NCI-H748 treated with DMSO at 0.1 percent for 48 hours (cell line): Measurements from ENCODE around the gene SMARCAL1.
"Not testable (repeated sequence)": the region's sequence is repeated elsewhere in the genome, so short reads cannot be mapped to it uniquely, and the experiment has no call there.

Source experiments
- DNase-seq: peaks from one replicate; lab custom pipeline; 2025; lab: John Stamatoyannopoulos, UW

Gene SMARCAL1

GRCh38 chr2:216502381-216503158 lies 90.3 kb downstream of the SMARCAL1 start:
- no peak for DNase-seq

GRCh38 chr2:216503159-216503629 lies 90.9 kb downstream of the SMARCAL1 start:
- no peak for DNase-seq

- no peak for DNase-seq
Observed at GRCh38 chr2:216503697-216504375, 91.6 kb downstream of the SMARCAL1 start.

DNA sequence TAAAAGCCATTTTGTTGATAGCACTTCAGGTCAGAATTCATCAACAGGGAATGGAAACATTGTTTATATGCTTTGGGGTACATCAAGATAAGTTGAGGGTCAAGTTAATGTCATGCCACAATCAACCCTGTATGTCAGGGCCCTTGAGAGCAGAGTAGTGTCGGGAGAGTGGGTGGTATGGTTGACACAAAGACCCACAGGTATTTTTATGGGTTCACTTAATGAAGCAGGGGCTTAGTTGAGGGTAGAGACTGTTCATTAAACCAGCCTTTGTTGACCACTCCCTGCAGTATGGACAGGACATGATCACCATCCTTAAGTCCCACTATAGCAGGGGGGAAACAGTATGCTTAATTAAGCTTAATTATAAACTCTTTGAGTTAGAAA lies 92.1 kb downstream of the SMARCAL1 start:
- no peak for DNase-seq

DNA sequence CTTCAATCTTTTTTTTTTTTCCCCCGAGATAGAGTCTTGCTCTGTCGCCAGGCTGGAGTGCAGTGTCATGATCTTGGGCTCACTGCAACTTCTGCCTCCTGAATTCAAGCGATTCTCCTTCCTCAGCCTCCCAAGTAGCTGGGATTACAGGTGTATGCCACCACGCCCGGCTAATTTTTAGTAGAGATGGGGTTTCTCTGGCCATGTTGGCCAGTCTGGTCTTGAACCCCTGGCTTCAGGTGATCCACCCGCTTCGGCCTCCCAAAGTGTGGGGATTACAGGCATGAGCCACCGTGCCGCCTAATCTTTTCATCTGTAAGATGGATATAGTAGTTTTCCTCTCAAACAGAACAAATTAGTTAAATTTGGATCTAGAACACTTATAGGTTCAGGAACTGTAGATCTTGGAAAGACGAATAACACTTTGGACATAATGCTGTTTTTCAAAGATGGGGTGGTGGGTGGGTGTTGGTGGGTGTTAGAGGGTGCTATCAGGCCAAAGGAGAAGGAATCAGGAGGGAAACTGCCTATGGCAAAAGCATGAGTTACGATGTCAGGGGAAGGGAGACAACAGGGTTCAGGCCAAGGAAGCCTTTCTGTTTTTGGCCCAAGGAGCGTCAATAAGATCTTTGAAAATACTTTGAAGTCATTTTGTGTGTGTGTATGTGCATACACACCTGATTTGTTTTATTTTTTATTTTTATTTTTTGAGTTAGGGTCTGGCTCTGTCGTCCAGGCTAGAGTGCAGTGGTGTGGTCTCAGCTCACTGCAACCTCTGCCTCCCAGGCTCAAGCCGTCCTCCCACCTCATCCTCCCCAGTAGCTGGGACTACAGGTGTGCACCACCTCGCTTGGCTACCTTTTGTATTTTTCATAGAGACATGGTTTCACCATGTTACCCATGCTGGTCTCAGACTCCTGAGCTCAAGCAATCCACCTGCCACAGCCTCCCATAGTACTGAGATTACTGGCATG lies 93.1 kb downstream of the SMARCAL1 start:
- DNase-seq = no peak

DNA sequence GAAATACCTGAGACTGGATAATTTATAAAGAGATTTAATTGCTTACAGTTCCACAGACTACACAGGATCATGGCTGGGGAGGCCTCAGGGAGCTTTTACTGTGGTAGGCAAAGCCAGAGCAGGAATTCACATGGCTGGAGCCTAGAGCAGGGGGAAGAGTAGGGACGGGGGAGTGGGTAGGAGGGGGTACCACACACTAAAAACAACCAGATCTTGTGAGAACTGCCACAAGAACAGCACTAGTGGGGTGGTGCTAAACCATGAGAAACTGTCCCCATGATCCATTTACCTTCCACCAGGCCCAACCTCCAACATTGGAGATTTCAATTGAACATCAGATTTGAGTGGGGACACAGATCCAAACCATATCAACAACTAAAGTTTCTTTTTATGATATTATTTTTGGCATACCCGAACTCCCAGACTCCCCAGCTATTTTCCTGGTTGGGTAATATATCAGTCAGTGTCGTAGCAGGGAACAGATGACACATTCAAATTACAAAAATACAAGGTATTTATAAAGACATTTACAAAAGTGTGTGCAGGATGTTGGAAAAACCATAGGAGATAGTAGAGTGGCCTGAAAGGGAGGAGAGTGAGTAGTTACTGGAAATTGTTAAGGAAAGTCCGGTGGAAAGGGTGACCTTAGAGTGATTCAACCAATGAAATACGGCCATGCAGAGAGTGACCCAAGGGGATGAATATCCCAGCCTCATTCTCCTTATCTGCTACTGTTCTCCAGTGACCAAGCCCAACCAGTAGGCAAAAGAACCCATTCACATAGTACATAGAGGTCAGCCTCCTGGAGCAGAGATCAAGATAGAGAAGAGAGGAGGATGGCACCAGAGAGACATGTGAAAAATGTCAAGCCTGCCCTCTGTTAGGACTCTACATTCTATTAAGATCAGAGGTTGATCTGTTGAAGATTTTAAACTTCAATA lies 95.2 kb downstream of the SMARCAL1 start:
- no peak for DNase-seq

DNA sequence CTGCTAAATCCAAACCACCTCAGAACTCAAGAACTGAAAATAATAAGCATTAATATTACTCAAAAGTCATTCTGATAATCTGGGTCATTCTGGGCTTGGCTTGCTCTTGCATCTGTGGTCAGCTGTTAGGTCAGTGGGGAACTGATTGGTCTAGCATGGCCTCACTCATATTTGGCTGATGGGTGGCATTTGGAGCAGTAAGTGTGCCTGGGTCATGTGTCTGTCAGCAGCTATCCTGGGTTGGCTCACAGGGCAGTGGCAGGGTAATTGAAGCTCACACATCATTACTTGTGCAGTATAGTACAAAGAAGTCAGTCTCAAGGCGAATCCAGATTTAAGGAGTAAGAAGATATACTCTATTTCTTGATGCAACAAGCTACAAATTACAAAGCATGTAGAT lies 95.9 kb downstream of the SMARCAL1 start:
- DNase-seq = no peak

DNA sequence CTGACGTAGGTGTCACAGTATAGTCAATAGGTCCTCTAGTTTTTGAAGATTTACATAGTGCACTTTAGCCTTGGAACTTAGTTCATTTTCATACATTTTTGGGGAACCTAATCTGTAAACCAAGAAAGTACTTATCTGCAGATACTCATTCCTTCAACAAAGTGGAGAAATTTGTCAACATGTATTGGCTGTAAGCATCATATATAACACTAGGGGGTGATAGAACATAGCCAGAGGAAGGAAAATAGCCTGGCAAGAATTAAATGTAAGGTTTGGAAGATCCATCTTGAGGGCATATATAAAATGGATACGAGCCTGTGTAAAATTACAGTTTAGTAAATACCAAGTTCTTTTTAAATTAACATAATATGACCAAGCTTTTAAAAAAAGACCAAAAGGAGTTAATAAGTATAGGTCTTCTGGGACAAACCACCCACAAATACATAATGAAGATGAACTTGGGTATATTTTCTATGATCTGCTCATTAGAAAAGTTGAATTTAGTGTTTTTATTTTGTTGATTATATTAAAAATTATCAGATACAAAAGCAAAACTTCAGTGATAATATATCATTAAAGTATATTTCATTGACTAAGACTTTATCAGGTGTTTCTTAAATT lies 104.6 kb downstream of the SMARCAL1 start:
- DNase-seq = peak; percentile 76

GRCh38 chr2:216517447-216518225 lies 105.4 kb downstream of the SMARCAL1 start:
- no peak for DNase-seq

- DNase-seq = not testable (repeated sequence)
Observed at GRCh38 chr2:216518566-216519119, 106.4 kb downstream of the SMARCAL1 start.

DNA sequence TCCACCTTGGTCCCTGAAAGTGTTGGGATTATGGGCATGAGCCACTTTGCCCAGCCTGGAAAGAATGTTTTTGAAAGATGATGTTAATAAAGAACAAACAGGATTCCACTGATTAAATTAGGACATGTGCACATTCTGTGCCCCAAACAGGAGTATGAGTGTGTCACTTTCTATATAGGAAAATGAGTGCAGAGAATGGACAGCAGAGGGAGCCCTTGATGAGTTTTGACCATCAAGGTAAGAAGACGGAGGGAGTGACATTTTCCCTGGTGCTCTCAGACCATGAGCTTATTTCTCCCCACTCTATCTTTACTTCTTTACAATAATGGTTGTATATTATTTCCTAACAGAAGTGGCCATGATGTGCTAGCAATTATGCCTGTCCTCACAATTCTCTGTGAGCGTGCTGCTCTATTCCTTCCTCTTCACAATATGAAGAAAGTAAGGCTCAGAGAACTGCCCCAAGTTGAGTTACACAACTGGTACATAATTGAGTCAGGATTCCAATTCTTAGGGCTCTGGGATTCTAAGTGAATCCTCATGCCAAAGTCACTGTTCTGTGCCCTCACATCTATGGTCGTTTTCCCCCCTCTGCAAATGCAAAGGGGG lies 107.0 kb downstream of the SMARCAL1 start:
- DNase-seq = peak; percentile 70

DNA sequence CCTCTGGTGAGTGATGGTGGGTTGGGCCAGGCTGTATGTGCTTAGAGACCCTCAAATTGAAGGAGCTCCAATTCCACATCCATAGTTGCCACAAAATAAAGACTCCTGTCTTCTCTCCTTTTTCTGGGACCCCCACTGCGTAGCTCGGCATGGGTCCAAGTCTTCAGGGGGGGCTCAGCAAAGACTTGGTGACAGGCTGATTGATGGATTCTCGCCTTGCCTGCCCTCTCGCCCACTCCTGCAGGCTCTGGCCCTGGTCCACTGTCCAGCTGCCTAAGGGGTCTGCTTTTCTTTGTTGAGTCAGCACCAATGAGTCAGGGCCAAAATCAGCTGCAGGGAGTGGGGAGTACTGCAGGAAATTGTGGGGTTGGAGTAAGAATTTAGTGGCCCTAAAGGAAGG lies 107.8 kb downstream of the SMARCAL1 start:
- no peak for DNase-seq

- DNase-seq = no peak
Observed at GRCh38 chr2:216522892-216523502, 110.7 kb downstream of the SMARCAL1 start.

GRCh38 chr2:216525972-216526371 lies 113.7 kb downstream of the SMARCAL1 start:
- no peak for DNase-seq

GRCh38 chr2:216526939-216527338 lies 114.7 kb downstream of the SMARCAL1 start:
- DNase-seq = no peak

DNA sequence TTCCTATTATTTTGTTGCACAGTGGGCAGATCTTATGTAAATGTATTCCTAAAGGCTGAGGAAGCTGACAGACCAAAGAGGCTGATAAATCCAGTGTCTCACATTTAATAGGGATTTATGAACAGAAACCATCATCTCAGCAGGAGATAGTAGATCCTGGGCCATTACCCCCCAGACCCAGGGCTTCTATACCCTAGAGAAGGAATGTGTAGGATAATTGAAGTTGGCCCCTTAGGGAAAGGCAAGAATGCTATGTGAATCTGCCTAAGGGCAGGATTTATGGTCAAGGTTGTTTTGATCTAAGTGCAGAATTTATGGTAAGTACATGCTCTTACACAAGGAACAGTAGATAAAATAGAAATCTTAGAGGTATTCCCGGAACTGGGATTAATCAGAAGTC lies 115.3 kb downstream of the SMARCAL1 start:
- DNase-seq = no peak

- DNase-seq = no peak
Observed at GRCh38 chr2:216532562-216532961, 120.3 kb downstream of the SMARCAL1 start.
